Endothelial cell of hepatic sinusoid (primary cell): ENCODE data around the gene CD99L2.

Experiments
- in situ Hi-C: cut with HindIII; loops from 2 replicates; pipeline ENCODE4 v1.10.0; 2017; ENCODE audit warnings: low sequenced_read_pairs

Gene CD99L2

GRCh38 chrX:150806827-150807226, 91.6 kb downstream of the CD99L2 start:
- in situ Hi-C loops, result no loop called here

GRCh38 chrX:150805736-150806135, 92.7 kb downstream of the CD99L2 start:
- in situ Hi-C loops, result no loop called here

- in situ Hi-C loops, result no loop called here
These were observed 105.4 kb downstream of the CD99L2 start for GRCh38 chrX:150792949-150793527.

GRCh38 chrX:150790021-150790420, 108.4 kb downstream of the CD99L2 start:
- in situ Hi-C loops, result no loop called here

GRCh38 chrX:150781677-150782076, 116.8 kb downstream of the CD99L2 start:
- in situ Hi-C loops, result no loop called here

GRCh38 chrX:150779385-150779784, 119.1 kb downstream of the CD99L2 start:
- in situ Hi-C loops, result no loop called here

- in situ Hi-C loops, result no loop called here
These were observed 121.0 kb downstream of the CD99L2 start for GRCh38 chrX:150777328-150777992.

GRCh38 chrX:150775569-150776350, 122.7 kb downstream of the CD99L2 start:
- in situ Hi-C loops, result no loop called here

GRCh38 chrX:150774798-150775568, 123.5 kb downstream of the CD99L2 start:
- in situ Hi-C loops, result loop anchor here (5.0 kb wide), 1 partner anchor 307 kb away; no protein-coding TSS in a partner anchor

GRCh38 chrX:150773634-150774033, 124.8 kb downstream of the CD99L2 start:
- in situ Hi-C loops, result loop anchor here (5.0 kb wide), 1 partner anchor 309 kb away; no protein-coding TSS in a partner anchor

GRCh38 chrX:150773117-150773516, 125.4 kb downstream of the CD99L2 start:
- in situ Hi-C loops, result loop anchor here (5.0 kb wide), 1 partner anchor 309 kb away; no protein-coding TSS in a partner anchor

GRCh38 chrX:150772150-150772970, 126.1 kb downstream of the CD99L2 start:
- in situ Hi-C loops, result loop anchor here (5.0 kb wide), 1 partner anchor 310 kb away; no protein-coding TSS in a partner anchor

- in situ Hi-C loops, result loop anchor here (5.0 kb wide), 1 partner anchor 311 kb away; no protein-coding TSS in a partner anchor
These were observed 127.4 kb downstream of the CD99L2 start for GRCh38 chrX:150771116-150771515.

- in situ Hi-C loops, result loop anchor here (5.0 kb wide), 1 partner anchor 312 kb away; no protein-coding TSS in a partner anchor
These were observed 127.8 kb downstream of the CD99L2 start for GRCh38 chrX:150770623-150771022.

GRCh38 chrX:150769408-150769807, 129.1 kb downstream of the CD99L2 start:
- in situ Hi-C loops, result no loop called here

- in situ Hi-C loops, result no loop called here
These were observed 129.8 kb downstream of the CD99L2 start for GRCh38 chrX:150768580-150769190.

- in situ Hi-C loops, result no loop called here
These were observed 130.4 kb downstream of the CD99L2 start for GRCh38 chrX:150768132-150768485.

- in situ Hi-C loops, result no loop called here
These were observed 130.9 kb downstream of the CD99L2 start for GRCh38 chrX:150767475-150768131.

GRCh38 chrX:150767045-150767395, 131.4 kb downstream of the CD99L2 start:
- in situ Hi-C loops, result no loop called here
